HUES6 (cell line): ENCODE measurements around the gene CHRNA1.

Experiments
- H3K27ac ChIP-seq: 2 replicates; pipeline ENCODE4 v1.7.0; 2013; ENCODE audit warnings: low read depth, mild to moderate bottlenecking, low read length, inconsistent platforms
- H3K27me3 ChIP-seq: 2 replicates; pipeline ENCODE4 v1.6.1; 2013; ENCODE audit warnings: low read length; ENCODE audit not compliant: control insufficient read depth, insufficient read depth
- H3K36me3 ChIP-seq: 2 replicates; pipeline ENCODE4 v1.6.1; 2013; ENCODE audit warnings: low read length; ENCODE audit not compliant: control insufficient read depth, insufficient read depth
- H3K4me1 ChIP-seq: 2 replicates; pipeline ENCODE4 v1.6.1; 2013; ENCODE audit warnings: low read length; ENCODE audit not compliant: control insufficient read depth, insufficient read depth
- H3K4me3 ChIP-seq: 2 replicates; pipeline ENCODE4 v1.5.1; 2013; ENCODE audit warnings: low read depth, low read length
- H3K9ac ChIP-seq: one replicate; pipeline ENCODE4 v1.6.1; 2013; ENCODE audit warnings: mild to moderate bottlenecking, low read length
- H3K9me3 ChIP-seq: 2 replicates; pipeline ENCODE4 v1.6.1; 2013; ENCODE audit warnings: low read depth, low read length; ENCODE audit not compliant: control insufficient read depth, insufficient read depth

The CHRNA1 gene

DNA sequence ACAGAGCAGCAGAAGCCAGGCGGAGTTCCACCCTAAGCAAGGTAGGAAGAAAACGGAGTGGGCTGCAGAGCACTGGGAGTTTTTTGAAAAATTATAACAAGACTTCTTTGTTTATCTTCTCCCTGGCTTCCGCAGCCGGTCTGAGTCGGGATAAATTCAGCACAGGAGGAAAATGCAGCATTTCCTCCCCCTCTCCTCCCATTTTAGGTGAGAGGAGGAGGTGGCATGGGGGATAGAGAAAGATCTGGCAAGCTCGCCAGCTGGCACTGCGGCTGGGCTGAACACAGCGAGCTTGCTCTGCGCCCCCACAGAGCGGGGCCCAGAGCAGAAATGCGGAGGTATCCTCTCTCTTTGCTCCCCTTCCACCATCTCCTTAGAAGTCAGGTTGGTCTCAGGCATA is 17.7 kb upstream of the CHRNA1 start:
- no peak overlapping the region for H3K9ac ChIP-seq
- H3K4me1 ChIP-seq, result peaks cover 37% of the 10 kb centered on the region
- no peak overlapping the region for H3K27ac ChIP-seq
- H3K9me3 ChIP-seq, result no peaks in the 10 kb centered on the region
- H3K27me3 ChIP-seq, result no peaks in the 10 kb centered on the region
- no peak overlapping the region for H3K4me3 ChIP-seq
- no peaks in the 10 kb centered on the region for H3K36me3 ChIP-seq

DNA sequence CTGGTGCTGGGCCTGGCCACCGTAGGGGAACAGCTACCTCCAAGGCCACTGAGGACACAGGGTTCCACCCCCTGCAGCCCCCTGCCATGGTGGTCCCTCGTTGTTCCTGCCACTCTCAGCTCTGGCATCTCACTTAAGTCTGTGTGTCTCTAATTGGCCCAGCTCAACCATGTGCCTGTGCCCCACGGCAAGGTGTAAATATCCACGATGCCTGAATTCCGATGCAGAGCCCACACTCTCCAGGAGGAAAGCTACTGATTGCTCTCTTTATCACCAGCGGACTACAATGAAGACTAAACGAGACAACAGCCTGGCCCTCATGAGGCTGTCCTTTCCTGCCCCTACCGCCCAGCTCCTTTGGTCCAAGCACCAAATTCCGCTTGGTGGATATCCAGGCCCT is 17.0 kb upstream of the CHRNA1 start:
- Histone ChIP-seq H3K4me3 (no peak overlapping the region), H3K9ac (no peak overlapping the region), H3K9me3 (no peaks in the 10 kb centered on the region), H3K27ac (no peak overlapping the region), H3K27me3 (no peaks in the 10 kb centered on the region), H3K36me3 (no peaks in the 10 kb centered on the region), H3K4me1 (peaks cover 39% of the 10 kb centered on the region)

DNA sequence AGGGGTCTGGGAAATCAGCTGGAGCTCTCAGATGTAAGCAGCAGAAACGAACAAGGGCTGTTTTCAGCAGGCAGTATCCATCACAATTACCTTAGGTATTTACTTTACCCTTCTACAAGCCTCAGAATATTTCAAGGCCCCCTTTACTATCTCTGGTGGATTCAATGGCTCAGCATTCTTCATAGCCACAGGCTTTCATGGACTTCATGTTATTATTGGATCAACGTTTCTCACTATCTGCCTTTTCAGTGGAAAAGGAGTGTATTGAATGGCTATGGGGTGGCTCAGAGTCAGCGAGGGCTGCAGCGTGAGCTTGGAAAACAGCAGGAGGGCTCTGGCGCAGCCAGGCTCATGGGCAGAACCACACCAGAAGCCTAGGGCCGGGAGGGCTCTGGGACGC is 16.6 kb upstream of the CHRNA1 start:
- Histone ChIP-seq H3K9ac (no peak overlapping the region), H3K36me3 (no peaks in the 10 kb centered on the region), H3K9me3 (no peaks in the 10 kb centered on the region), H3K27me3 (no peaks in the 10 kb centered on the region), H3K27ac (no peak overlapping the region), H3K4me3 (no peak overlapping the region), H3K4me1 (peaks cover 40% of the 10 kb centered on the region)

DNA sequence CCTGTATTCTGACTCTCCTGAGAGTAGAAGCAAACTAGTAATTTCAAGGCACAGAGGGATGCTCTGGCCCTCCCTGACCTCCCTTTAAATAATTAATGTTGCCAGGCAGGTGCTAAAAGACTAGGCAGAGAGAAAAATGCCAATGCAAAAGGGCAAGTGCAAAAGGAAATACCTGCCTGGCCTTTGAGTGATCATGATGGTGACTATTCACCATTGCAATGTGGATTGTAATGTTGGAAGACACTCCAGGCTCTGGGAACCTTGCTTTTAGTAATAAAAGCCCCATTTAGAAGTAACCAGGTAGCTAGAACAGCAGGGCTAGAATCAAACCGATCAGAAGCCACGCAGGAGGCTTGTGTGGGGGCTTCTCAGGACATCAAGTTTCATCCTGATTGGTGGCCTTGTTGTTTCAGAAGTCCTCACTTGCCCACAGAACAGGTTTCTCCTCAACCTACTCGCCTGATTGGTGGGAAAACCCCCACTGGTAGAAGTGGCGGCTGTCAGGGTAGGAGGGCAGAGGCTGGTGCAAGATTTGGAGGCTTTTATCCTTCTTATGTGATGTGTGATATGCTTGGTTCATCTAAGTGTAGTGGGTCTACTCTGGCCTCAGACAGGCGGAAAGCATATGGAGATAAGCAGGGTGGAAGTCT is 16.0 kb upstream of the CHRNA1 start:
- Histone ChIP-seq H3K27me3 (no peaks in the 10 kb centered on the region), H3K4me3 (no peak overlapping the region), H3K36me3 (no peaks in the 10 kb centered on the region), H3K9me3 (no peaks in the 10 kb centered on the region), H3K4me1 (peaks cover 44% of the 10 kb centered on the region), H3K9ac (no peak overlapping the region), H3K27ac (no peak overlapping the region)

DNA sequence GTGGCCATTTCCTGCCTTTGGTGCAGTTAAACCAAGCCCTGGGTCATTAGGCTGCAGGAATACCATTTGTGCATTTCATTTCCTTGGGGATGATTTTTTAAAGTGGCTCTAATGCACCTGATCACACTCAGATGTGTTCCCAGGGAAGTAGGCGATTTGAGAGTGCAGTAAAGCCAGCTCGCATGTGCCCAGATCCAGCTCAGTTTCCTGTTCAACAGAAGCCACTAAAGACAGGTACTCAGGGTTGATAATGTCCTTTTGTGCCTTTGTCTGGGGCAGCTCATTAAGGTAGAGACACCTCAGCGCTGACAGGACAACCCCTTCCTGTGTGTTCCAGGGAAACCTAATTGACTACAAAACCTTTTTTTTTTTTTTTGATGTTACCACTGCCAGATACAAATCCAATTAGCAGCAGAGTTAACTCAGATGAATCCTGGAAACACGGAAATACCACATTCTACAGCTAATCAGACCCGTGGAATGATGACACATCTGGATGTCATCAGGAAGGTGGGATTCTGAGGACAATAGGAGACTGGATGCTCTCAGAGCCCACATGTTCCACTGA is 15.2 kb upstream of the CHRNA1 start:
- Histone ChIP-seq H3K27me3 (no peaks in the 10 kb centered on the region), H3K9me3 (no peaks in the 10 kb centered on the region), H3K36me3 (no peaks in the 10 kb centered on the region), H3K4me3 (no peak overlapping the region), H3K27ac (no peak overlapping the region), H3K9ac (no peak overlapping the region), H3K4me1 (peaks cover 44% of the 10 kb centered on the region)

DNA sequence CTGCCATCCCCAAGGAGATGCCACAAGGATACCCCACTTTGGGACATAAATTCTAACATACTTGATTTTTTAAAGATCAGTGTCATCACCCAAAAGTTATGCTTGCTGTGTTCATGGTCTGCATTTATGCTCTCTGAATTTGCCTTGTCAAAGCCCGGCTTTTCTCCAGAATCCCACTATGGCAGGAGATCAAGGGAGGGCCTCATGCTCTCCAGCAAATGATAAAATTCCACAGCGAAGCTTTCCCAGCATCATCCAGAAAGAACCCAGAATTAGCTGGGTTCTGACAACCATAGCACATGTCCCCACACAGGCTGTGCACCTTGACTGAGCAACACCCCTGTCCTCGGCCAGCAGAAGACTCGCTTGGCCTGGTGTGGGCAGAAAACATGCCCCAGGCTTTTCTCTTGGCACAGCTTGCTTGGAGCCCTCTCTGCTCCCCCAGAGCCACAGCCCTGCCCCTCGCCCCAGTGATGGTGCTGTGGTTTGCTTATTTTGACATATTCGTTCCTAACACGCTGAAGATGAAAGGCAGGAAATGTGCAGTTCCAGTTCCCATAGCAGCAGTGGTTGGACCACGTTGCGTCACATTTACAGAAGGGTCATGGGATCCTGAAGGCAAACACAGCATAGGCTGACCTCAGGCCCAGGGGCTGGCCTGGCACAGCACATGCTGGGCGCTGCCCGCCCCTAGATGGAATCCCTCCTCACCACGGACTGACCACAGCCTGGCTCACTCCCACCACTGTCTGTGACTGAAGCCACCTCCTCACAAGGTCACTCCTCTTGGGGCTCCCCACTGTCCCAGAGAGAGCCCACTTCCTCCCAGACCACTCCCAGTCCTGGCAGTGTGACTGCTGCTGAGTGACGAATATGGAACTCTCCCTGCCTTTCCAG is 14.1 kb upstream of the CHRNA1 start:
- Histone ChIP-seq H3K27ac (no peak overlapping the region), H3K9ac (no peak overlapping the region), H3K9me3 (no peaks in the 10 kb centered on the region)

DNA sequence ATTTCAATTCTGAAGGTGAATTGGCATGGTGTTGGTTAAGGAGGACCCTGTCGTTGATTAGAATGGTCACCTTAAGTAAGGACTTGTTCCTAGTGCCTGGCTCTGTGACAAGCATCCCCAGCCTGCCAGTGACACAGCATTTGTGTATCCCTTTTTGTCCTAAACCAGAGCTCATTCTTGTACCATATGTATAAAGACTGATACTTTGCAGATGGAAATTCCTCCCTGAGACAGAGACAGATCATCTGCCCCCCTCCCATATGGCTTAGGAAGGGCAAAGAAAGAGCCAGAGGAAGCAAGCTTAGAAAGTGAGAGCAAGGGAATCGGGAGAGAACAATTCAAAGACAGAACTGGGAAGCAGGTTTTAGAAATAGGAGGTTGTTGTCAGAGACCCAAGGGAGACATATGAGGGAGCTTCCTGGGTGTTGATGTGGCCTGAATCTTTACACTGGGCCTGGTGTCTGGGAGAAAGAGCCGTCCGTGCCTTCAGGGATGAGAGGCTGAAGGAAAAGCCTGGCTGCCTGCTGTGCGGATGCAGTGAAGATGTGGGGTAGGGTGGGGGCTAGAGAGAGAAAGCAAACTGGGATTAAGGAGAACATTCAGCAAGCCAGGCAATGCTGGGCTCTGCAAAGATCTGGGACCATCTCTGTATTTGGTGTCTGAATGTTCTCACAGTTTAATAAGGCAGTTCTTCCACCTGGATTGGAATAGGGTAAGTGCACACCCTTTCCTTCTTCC is 13.2 kb upstream of the CHRNA1 start:
- no peak overlapping the region for H3K27ac ChIP-seq
- H3K9ac ChIP-seq, result no peak overlapping the region
- no peaks in the 10 kb centered on the region for H3K36me3 ChIP-seq
- no peaks in the 10 kb centered on the region for H3K9me3 ChIP-seq
- no peaks in the 10 kb centered on the region for H3K27me3 ChIP-seq
- H3K4me1 ChIP-seq, result peaks cover 53% of the 10 kb centered on the region
- H3K4me3 ChIP-seq, result no peak overlapping the region

More for the DNA sequence above, 14.1 kb upstream of the CHRNA1 start:
- H3K4me3 ChIP-seq, result no peak overlapping the region
- no peaks in the 10 kb centered on the region for H3K27me3 ChIP-seq
- H3K4me1 ChIP-seq, result peaks cover 45% of the 10 kb centered on the region
- no peaks in the 10 kb centered on the region for H3K36me3 ChIP-seq

DNA sequence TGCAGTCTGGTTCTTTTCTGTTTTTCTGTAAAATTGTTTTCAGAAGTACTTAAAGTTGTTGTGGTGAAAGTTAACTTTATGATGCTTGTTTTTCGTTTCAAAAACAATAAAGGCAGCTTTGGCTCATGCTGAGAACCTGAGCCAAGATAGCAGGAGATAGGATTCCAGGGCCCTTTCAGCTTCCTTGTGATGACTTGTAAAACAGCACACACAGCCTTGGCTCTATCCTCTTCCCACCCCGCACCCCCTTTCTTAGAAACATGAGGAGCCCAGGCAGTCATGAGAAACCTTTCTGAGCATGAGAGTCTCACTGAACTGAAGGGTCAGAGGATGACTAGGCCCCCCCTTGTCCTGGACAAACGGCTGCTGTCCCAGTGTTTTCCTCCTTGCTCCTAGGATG is 12.4 kb upstream of the CHRNA1 start:
- Histone ChIP-seq H3K27ac (no peak overlapping the region), H3K36me3 (no peaks in the 10 kb centered on the region), H3K27me3 (no peaks in the 10 kb centered on the region), H3K4me1 (peaks cover 61% of the 10 kb centered on the region), H3K9me3 (no peaks in the 10 kb centered on the region), H3K9ac (no peak overlapping the region), H3K4me3 (no peak overlapping the region)

DNA sequence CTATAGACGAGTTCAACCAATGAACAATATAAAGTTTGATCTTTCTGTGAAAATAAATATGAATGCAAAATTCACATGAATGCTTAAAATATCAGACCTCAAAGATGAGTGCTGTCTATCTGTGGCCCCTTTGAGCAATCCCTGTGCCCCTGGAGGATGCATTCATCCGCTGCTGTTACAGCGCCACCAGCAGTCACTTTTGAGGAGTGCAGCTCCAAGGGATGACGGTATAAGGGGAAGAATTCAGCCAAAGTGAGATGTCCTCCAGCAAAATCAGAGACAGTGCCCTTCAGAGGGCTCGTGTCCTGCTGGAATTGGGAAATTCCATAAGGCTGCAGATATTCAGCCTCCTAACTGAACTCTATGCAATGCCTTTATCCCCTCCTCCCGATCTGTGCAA is 12.0 kb upstream of the CHRNA1 start:
- Histone ChIP-seq H3K27ac (no peak overlapping the region), H3K9me3 (no peaks in the 10 kb centered on the region), H3K27me3 (no peaks in the 10 kb centered on the region), H3K4me1 (peaks cover 63% of the 10 kb centered on the region), H3K9ac (no peak overlapping the region), H3K4me3 (no peak overlapping the region), H3K36me3 (no peaks in the 10 kb centered on the region)

DNA sequence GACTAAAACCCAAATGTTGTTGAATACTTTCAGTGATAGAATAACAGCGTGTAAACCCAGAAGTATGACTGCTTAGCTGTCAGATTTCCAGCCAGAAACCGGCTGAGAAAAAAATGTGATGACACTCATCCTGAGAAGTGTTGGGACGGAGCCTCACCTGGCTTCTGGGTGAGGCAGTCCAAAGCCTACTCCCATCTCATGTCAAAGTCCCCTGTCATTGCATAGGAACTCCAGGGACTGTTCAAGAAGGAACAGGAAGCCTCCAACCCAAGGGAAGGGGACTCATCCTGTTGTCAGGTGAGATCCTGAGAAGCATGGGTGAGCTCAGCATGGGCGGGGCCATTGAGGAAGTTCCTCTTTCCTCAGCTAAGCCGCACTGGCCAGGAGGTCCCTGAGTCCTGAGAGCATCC is 11.3 kb upstream of the CHRNA1 start:
- Histone ChIP-seq H3K27me3 (no peaks in the 10 kb centered on the region), H3K9me3 (no peaks in the 10 kb centered on the region), H3K4me3 (no peak overlapping the region), H3K9ac (no peak overlapping the region), H3K27ac (no peak overlapping the region), H3K36me3 (no peaks in the 10 kb centered on the region), H3K4me1 (peaks cover 60% of the 10 kb centered on the region)

DNA sequence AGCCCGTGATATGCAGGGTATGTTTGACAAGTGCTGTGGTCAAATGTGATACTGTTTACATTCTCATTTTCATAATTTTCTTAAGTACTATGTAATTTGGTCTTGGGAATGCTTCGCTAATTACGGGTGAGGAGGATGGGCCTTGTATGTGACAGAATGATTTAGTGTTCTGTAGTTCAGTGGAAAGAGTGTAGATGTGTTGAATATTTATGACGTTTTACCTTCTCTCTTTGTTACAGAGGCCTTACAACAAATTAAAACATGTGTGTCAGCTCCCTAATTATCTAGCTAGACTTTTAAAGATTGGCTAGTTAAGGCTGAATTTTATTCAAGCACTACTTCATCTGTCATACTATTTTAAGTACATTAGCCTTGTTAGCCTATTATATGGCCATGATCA is 10.6 kb upstream of the CHRNA1 start:
- Histone ChIP-seq H3K9me3 (no peaks in the 10 kb centered on the region), H3K4me1 (peaks cover 54% of the 10 kb centered on the region), H3K4me3 (no peak overlapping the region), H3K36me3 (no peaks in the 10 kb centered on the region), H3K27me3 (no peaks in the 10 kb centered on the region), H3K9ac (no peak overlapping the region), H3K27ac (no peak overlapping the region)
